ENCODE results near the gene NECAP2. TPM values are rescaled to one million over a fixed set of nuclear protein-coding genes. Genes with fewer than 3 reads are reported as not detected.

Gene NECAP2
- total and polyA plus RNA-seq, 10 of the 15 experiments (the other 5 are each of a cell fraction or from before 2014, with no cell fraction given), result 16.3 to 98.0 (median 57.4) TPM

GRCh38 chr1:16398371-16398953, 42.1 kb upstream of the NECAP2 start:
- Histone ChIP-seq H2AFZ (ENCODE audit: control insufficient read depth, low read depth, low read length) (no peak overlapping the region), H3K27me3 (replicated peaks in 1 of 2; ENCODE audit: control insufficient read depth in 2 of 2, insufficient read depth in 2 of 2, low read length in 1 of 2) (no peaks in the 10 kb centered on the region), H3K36me3 (ENCODE audit: control insufficient read depth in 2 of 2, insufficient read depth in 2 of 2, low read length in 1 of 2) (peaks cover 34 to 38% of the 10 kb centered on the region in 2 experiments), H4K20me1 (ENCODE audit: control insufficient read depth, insufficient read depth) (no peaks in the 10 kb centered on the region), H3K4me1 (ENCODE audit: control insufficient read depth, insufficient read depth, low read length) (no peaks in the 10 kb centered on the region), H3K4me2 (ENCODE audit: control insufficient read depth, insufficient read depth) (no peak overlapping the region), H3K79me2 (ENCODE audit: control insufficient read depth, insufficient read depth, low read length) (peaks cover 3% of the 10 kb centered on the region), H3K9me3 (replicated peaks; ENCODE audit: control insufficient read depth, insufficient read depth, low read length) (no peaks in the 10 kb centered on the region), H3K4me3 (no peak overlapping the region), H3K27ac (ENCODE audit: control insufficient read depth, insufficient read depth) (no peak overlapping the region), H3K9ac (ENCODE audit: control insufficient read depth, insufficient read depth, low read length) (no peak overlapping the region)
- no TSS peak for BruUV-seq (replicated peaks)
- intact Hi-C loops (cut with micrococcal nuclease; ENCODE audit: unreplicated experiment), result no loop called here
- TF ChIP-seq REST (IDR thresholded peaks at IDR 0.05; ENCODE audit: low read depth, low read length) (no peak), POLR2A (IDR thresholded peaks at IDR 0.05; ENCODE audit: low read depth, low read length) (0 out of 2 replicates have a peak, but pooled peaks have one; percentile 49), YY1 (IDR thresholded peaks at IDR 0.05; ENCODE audit: low read depth, low read length) (no peak)
- in situ Hi-C loops (cut with MboI), result no loop called here
- DNase-seq (ENCODE audit: low read depth, low spot score) (no peak), FAIRE-seq (no peak), ATAC-seq (no peak; the same call in 2 of the 3 replicates)
- ChIA-PET CTCF (no interaction called here), RAD21 (ENCODE audit: unreplicated experiment) (no interaction called here), POLR2A (no interaction called here), SMC1A (ENCODE audit: uncharacterized antibody, unreplicated experiment) (interaction anchor here (1.0 kb wide), 1 partner anchor 10 kb away, joined by 3 read pairs; no protein-coding TSS in a partner anchor)
- 77% methylated on average over 5 of the region's 5 CpGs for WGBS (ENCODE audit: insufficient coverage, insufficient replicate concordance, low lambda C conversion rate, missing lambda C conversion rate)

Data from GM12878 (cell line).